HEK293 (cell line): ENCODE measurements around the gene PBRM1.

ENCODE experiments used
- CTCF ChIA-PET: fragments of 350-600 bp; formaldehyde crosslinking; extraction: SDS; loops from one replicate; lab custom pipeline; 2021; ENCODE audit warnings: antibody characterized with exemption; lab: Yijun Ruan, JAX
- POLR2A ChIA-PET: fragments of 300-600 bp; formaldehyde crosslinking; extraction: SDS; loops from one replicate; lab custom pipeline; 2020; ENCODE audit warnings: antibody characterized with exemption, inconsistent platforms; lab: Yijun Ruan, JAX
- H3K27ac ChIP-seq: fragments of 200-500 bp; sonication (Bioruptor generic); 2 replicates; pipeline ENCODE4 v1.5.1; 2014; ENCODE audit warnings: low read depth, low read length, control low read depth, inconsistent platforms; ENCODE audit errors: extremely low read depth
- H3K36me3 ChIP-seq, 2 experiments: fragments of 200-500 bp in 1 of 2; sonication (Bioruptor generic) in 1 of 2; 1 replicate in 1 of 2; 2 replicates in 1 of 2; pipeline ENCODE4 v1.5.1; 2014 to 2017; ENCODE audit warnings: inconsistent platforms in 2 of 2, low read length in 2 of 2; ENCODE audit not compliant: control insufficient read depth in 2 of 2, insufficient read depth in 1 of 2
- H3K4me1 ChIP-seq: fragments of 200-500 bp; sonication (Bioruptor generic); 2 replicates; pipeline ENCODE4 v1.5.1; 2014; ENCODE audit warnings: mild to moderate bottlenecking, low read length, inconsistent platforms; ENCODE audit not compliant: control insufficient read depth, insufficient read depth
- H3K4me3 ChIP-seq: 2 replicates; pipeline ENCODE4 v1.5.1; 2011; ENCODE audit warnings: low read depth, mild to moderate bottlenecking, control low read depth, low read length, moderate library complexity
- H3K9me3 ChIP-seq: fragments of 200-500 bp; sonication (Bioruptor generic); 2 replicates; pipeline ENCODE4 v1.5.1; 2014; ENCODE audit warnings: low read depth, low read length, inconsistent platforms; ENCODE audit not compliant: control insufficient read depth, insufficient read depth
- BCL11A ChIP-seq: fragments of 450-650 bp; formaldehyde crosslinking; IDR thresholded peaks from 2 replicates; pipeline ENCODE4 v1.5.1; 2016; ENCODE audit warnings: low read depth, missing biosample characterization, missing genetic modification characterization
- GLI4 ChIP-seq: fragments of 450-650 bp; formaldehyde crosslinking; IDR thresholded peaks from 2 replicates; pipeline ENCODE4 v1.5.1; 2016; ENCODE audit warnings: missing biosample characterization, missing genetic modification characterization
- KLF1 ChIP-seq: fragments of 450-650 bp; formaldehyde crosslinking; IDR thresholded peaks from 2 replicates; pipeline ENCODE4 v1.5.1; 2016; ENCODE audit warnings: missing biosample characterization, missing genetic modification characterization
- ZBTB48 ChIP-seq: fragments of 450-650 bp; formaldehyde crosslinking; IDR thresholded peaks from 2 replicates; pipeline ENCODE4 v1.5.1; 2016; ENCODE audit warnings: missing biosample characterization, missing genetic modification characterization
- ZFP3 ChIP-seq: fragments of 450-650 bp; formaldehyde crosslinking; IDR thresholded peaks from 2 replicates; pipeline ENCODE4 v1.5.1; 2016; ENCODE audit warnings: low read depth, missing biosample characterization, missing genetic modification characterization
- ZNF112 ChIP-seq: fragments of 450-650 bp; formaldehyde crosslinking; IDR thresholded peaks from 2 replicates; pipeline ENCODE4 v1.5.0; 2017; ENCODE audit warnings: missing biosample characterization, missing genetic modification characterization
- ZNF114 ChIP-seq: fragments of 450-650 bp; formaldehyde crosslinking; IDR thresholded peaks from 2 replicates; pipeline ENCODE4 v1.5.0; 2017; ENCODE audit warnings: missing biosample characterization, missing genetic modification characterization
- ZNF174 ChIP-seq: fragments of 450-650 bp; formaldehyde crosslinking; IDR thresholded peaks from 2 replicates; pipeline ENCODE4 v1.5.0; 2017; ENCODE audit warnings: missing biosample characterization, mild to moderate bottlenecking, missing genetic modification characterization
- ZNF19 ChIP-seq: fragments of 450-650 bp; formaldehyde crosslinking; IDR thresholded peaks from 2 replicates; pipeline ENCODE4; 2016; ENCODE audit warnings: missing biosample characterization, missing genetic modification characterization, low read depth
- ZNF23 ChIP-seq: fragments of 450-650 bp; formaldehyde crosslinking; IDR thresholded peaks from 2 replicates; pipeline ENCODE4 v1.5.1; 2016; ENCODE audit warnings: missing biosample characterization, missing genetic modification characterization, borderline replicate concordance
- ZNF239 ChIP-seq: fragments of 450-650 bp; formaldehyde crosslinking; IDR thresholded peaks from 2 replicates; pipeline ENCODE4 v1.5.1; 2016; ENCODE audit warnings: missing biosample characterization, missing genetic modification characterization
- ZNF544 ChIP-seq: fragments of 450-650 bp; formaldehyde crosslinking; IDR thresholded peaks from 2 replicates; pipeline ENCODE4 v1.5.0; 2017; ENCODE audit warnings: missing biosample characterization, missing genetic modification characterization
- ZNF558 ChIP-seq: fragments of 450-650 bp; formaldehyde crosslinking; IDR thresholded peaks from 2 replicates; pipeline ENCODE4 v1.5.1; 2016; ENCODE audit warnings: missing biosample characterization, missing genetic modification characterization
- ZNF677 ChIP-seq: fragments of 450-650 bp; IDR thresholded peaks from 2 replicates; pipeline ENCODE4 v1.5.0; 2018; ENCODE audit warnings: missing biosample characterization, mild to moderate bottlenecking, missing genetic modification characterization, moderate library complexity
- TF ChIP-seq, protein P1 (sequence below): fragments of 450-650 bp; formaldehyde crosslinking; IDR thresholded peaks from 2 replicates; pipeline ENCODE4 v1.5.1; 2016; ENCODE audit warnings: missing biosample characterization, missing genetic modification characterization
- TF ChIP-seq, protein P2 (sequence below): fragments of 450-650 bp; formaldehyde crosslinking; IDR thresholded peaks from 2 replicates; pipeline ENCODE4 v1.5.1; 2016; ENCODE audit warnings: missing biosample characterization, missing genetic modification characterization
- TF ChIP-seq, protein P3 (sequence below): fragments of 450-650 bp; formaldehyde crosslinking; IDR thresholded peaks from 2 replicates; pipeline ENCODE4 v1.5.1; 2016; ENCODE audit warnings: missing biosample characterization, missing genetic modification characterization
- TF ChIP-seq, protein P4 (sequence below): fragments of 450-650 bp; formaldehyde crosslinking; IDR thresholded peaks from 2 replicates; pipeline ENCODE4 v1.5.1; 2017; ENCODE audit warnings: missing biosample characterization, missing genetic modification characterization

Gene PBRM1

DNA sequence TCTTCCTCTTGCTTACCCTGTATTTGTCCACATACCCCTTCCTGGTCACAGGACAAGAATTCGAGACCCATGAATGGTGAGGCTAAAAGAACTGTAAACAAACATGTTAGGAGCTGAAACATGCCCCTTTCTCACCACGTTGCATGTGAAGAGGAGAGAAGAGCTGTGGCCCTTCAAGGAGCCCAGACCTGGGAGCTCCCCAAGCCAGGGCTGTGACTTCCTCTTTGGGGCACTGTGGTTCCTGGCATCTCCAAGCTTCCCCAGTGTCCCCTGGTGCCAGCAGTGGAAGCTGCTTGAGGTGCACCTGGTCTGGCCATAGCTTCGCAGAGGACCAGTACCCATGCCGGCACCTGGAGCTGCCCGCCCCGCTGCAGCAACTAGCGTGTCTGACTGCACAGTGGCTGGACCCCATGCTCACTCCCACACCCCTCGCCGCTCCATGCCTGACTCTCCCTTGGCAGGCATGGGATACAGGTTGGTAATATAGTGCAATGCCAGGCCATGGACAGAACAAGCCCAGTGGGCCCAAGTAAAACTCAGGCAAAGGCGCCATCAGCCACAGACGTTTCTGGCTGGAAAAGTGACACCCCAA lies 30.1 kb upstream of the PBRM1 start:
- H3K4me3 ChIP-seq: no peak overlapping the region
- H3K27ac ChIP-seq: no peak overlapping the region
- no peak for TF ChIP-seq ZNF114
- TF ChIP-seq ZNF677 (tag by site-specific recombination): no peak
- no peak for TF ChIP-seq ZNF174 (tag by site-specific recombination)
- TF ChIP-seq, protein P1, sequence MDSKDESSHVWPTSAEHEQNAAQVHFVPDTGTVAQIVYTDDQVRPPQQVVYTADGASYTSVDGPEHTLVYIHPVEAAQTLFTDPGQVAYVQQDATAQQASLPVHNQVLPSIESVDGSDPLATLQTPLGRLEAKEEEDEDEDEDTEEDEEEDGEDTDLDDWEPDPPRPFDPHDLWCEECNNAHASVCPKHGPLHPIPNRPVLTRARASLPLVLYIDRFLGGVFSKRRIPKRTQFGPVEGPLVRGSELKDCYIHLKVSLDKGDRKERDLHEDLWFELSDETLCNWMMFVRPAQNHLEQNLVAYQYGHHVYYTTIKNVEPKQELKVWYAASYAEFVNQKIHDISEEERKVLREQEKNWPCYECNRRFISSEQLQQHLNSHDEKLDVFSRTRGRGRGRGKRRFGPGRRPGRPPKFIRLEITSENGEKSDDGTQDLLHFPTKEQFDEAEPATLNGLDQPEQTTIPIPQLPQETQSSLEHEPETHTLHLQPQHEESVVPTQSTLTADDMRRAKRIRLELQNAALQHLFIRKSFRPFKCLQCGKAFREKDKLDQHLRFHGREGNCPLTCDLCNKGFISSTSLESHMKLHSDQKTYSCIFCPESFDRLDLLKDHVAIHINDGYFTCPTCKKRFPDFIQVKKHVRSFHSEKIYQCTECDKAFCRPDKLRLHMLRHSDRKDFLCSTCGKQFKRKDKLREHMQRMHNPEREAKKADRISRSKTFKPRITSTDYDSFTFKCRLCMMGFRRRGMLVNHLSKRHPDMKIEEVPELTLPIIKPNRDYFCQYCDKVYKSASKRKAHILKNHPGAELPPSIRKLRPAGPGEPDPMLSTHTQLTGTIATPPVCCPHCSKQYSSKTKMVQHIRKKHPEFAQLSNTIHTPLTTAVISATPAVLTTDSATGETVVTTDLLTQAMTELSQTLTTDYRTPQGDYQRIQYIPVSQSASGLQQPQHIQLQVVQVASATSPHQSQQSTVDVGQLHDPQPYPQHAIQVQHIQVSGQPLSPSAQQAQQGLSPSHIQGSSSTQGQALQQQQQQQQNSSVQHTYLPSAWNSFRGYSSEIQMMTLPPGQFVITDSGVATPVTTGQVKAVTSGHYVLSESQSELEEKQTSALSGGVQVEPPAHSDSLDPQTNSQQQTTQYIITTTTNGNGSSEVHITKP (tag by site-specific recombination): no peak
- TF ChIP-seq ZNF112 (tag by site-specific recombination): no peak
- TF ChIP-seq, protein P2, sequence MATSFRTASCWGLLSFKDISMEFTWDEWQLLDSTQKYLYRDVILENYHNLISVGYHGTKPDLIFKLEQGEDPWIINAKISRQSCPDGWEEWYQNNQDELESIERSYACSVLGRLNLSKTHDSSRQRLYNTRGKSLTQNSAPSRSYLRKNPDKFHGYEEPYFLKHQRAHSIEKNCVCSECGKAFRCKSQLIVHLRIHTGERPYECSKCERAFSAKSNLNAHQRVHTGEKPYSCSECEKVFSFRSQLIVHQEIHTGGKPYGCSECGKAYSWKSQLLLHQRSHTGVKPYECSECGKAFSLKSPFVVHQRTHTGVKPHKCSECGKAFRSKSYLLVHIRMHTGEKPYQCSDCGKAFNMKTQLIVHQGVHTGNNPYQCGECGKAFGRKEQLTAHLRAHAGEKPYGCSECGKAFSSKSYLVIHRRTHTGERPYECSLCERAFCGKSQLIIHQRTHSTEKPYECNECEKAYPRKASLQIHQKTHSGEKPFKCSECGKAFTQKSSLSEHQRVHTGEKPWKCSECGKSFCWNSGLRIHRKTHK (tag by site-specific recombination): no peak
- TF ChIP-seq ZNF239 (tag by site-specific recombination): no peak
- TF ChIP-seq KLF1 (tag by site-specific recombination): no peak
- no peak for TF ChIP-seq ZBTB48 (tag by site-specific recombination)
- TF ChIP-seq, protein P3, sequence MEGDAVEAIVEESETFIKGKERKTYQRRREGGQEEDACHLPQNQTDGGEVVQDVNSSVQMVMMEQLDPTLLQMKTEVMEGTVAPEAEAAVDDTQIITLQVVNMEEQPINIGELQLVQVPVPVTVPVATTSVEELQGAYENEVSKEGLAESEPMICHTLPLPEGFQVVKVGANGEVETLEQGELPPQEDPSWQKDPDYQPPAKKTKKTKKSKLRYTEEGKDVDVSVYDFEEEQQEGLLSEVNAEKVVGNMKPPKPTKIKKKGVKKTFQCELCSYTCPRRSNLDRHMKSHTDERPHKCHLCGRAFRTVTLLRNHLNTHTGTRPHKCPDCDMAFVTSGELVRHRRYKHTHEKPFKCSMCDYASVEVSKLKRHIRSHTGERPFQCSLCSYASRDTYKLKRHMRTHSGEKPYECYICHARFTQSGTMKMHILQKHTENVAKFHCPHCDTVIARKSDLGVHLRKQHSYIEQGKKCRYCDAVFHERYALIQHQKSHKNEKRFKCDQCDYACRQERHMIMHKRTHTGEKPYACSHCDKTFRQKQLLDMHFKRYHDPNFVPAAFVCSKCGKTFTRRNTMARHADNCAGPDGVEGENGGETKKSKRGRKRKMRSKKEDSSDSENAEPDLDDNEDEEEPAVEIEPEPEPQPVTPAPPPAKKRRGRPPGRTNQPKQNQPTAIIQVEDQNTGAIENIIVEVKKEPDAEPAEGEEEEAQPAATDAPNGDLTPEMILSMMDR: no peak
- no peak for TF ChIP-seq GLI4 (tag by site-specific recombination)
- TF ChIP-seq ZNF19 (tag by site-specific recombination): no peak
- no peak for TF ChIP-seq ZNF544 (tag by site-specific recombination)
- no peak for TF ChIP-seq ZFP3 (tag by site-specific recombination)
- no peak for TF ChIP-seq BCL11A (tag by site-specific recombination)
- TF ChIP-seq ZNF558: no peak
- no peak for TF ChIP-seq ZNF23
- TF ChIP-seq, protein P4, sequence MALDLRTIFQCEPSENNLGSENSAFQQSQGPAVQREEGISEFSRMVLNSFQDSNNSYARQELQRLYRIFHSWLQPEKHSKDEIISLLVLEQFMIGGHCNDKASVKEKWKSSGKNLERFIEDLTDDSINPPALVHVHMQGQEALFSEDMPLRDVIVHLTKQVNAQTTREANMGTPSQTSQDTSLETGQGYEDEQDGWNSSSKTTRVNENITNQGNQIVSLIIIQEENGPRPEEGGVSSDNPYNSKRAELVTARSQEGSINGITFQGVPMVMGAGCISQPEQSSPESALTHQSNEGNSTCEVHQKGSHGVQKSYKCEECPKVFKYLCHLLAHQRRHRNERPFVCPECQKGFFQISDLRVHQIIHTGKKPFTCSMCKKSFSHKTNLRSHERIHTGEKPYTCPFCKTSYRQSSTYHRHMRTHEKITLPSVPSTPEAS (tag by site-specific recombination): no peak
- no peaks in the 10 kb centered on the region for H3K9me3 ChIP-seq
- POLR2A ChIA-PET: no interaction called here
- H3K4me1 ChIP-seq: no peaks in the 10 kb centered on the region
- CTCF ChIA-PET: no interaction called here
- H3K36me3 ChIP-seq: peaks cover 0 to 32% of the 10 kb centered on the region in 2 experiments; a peak in 2 of 3 replicates
